ENCODE measurements around the gene KDM4B.
"Not testable (repeated sequence)": the region's sequence is repeated elsewhere in the genome, so short reads cannot be mapped to it uniquely, and the experiment has no call there.

KDM4B gene

GRCh38 chr19:4969292-4969771 lies 419 bp downstream of the KDM4B start:
- no peak for DNase-seq

DNA sequence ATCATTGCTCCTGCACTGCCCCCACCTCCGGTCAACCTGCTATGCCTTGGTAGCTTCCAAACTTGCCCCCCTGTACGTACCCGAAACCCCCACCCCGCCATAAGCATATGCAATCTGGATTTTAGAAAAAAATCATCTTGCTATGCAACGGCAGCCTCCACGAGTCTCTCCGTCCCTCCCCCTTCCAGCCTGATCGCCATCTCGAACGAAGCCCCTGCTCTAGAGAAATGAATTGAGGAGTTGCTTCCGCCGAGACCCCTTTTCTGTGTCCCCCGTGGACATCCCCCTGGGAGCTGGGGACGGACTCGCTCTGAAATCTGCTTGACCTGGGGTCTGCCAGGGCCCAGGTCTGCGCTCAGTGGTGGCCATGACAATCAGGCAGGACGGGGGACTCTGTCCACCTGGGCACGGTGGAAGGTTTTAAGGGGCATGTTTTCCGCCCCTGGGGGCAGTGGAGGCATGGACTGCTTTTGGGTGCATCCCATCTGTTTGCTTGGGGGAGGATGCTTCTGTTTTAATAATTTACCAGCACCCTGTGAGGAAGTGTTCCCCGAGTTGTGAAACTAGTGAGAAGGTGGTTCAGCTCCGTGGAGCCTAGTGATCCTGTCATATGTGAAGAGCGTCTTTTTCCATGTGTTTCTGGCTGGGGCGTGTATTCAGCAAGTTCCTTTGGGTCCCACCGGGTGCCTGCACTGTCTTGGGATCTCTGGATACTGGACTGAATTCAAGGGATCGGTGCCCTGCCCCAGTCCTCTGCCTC lies 1.0 kb downstream of the KDM4B start:
- peak in 1 of 2 experiments; percentile 48 for DNase-seq

DNA sequence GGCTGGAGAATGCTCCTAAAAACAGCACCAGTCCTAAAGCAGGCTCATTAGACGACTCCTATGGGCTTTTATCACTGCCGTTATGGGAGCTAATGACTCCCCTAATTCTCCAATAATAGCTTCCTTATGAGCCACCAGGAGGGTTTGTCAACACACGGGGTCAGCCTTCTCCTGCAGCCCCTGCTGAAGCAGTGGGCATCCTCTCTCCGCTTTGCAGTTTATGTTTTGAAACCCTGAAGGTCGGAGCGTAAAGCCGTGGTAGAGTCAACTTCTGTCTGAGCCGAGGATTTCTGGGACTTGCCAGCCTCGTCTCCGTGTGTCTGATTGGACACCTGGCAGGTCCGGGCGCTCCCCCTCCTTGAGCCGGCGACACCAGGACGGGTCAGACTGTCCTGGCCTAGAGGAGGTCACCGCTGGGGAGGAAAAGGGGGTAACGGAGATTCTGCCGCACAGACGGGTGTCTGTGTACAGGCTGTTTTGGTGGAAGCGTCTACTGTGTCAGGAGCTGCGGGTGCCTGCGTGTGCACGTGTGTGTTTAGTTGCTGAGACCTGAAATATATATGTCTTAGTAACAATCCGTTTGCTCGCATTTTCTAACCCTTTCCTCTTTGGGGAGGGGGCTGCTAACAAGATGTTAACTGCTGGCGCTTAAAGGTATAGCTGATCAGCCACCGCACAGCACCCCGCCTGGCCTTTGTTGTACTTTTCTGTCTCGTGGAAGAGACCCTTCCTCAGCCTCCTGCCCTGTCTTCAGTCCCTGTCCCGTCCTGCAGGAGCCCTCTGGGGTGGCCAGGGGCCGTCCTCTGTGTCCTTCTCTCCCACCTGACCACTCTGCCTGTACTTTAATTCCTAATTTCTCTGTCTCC lies 1.9 kb downstream of the KDM4B start:
- no peak for DNase-seq

GRCh38 chr19:4971424-4971793 lies 2.5 kb downstream of the KDM4B start:
- DNase-seq, result peak; percentile 53 to 54

- DNase-seq, result no peak
These were observed 3.0 kb downstream of the KDM4B start for GRCh38 chr19:4971816-4972495.

DNA sequence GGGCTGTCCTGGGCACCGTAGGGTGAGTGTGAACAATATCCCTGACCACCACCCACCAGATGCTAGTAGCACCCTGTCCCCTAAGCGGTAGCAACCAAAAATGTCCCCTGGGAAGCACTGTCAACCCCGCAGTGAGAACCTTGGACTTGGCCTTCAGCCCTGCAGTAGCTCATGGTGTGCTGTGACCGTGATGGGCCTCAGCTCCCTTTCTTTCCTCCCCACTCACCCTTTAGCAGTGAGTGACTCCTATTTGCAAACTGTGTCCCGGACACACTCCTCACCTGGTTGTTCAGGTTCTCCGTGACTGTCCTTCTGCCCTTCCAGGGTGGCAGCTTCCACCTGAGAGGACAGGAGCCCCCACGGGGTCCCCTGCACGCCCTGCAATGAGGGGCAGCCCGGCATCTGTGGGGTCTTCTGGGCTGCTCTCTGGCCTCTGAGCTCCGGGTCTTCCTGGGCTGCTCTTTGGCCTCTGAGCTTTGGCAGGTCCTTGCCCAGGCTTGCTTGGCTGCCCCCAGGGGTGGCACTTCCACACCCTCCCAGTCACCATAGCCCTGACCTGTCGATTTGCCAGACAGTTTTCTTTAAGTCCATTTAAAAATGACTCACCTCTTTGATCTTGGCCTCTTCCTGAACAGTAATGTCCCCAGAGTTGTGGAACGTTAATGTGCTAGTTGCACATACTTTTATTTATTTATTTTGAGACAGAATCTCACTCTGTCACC lies 3.8 kb downstream of the KDM4B start:
- no peak for DNase-seq

DNA sequence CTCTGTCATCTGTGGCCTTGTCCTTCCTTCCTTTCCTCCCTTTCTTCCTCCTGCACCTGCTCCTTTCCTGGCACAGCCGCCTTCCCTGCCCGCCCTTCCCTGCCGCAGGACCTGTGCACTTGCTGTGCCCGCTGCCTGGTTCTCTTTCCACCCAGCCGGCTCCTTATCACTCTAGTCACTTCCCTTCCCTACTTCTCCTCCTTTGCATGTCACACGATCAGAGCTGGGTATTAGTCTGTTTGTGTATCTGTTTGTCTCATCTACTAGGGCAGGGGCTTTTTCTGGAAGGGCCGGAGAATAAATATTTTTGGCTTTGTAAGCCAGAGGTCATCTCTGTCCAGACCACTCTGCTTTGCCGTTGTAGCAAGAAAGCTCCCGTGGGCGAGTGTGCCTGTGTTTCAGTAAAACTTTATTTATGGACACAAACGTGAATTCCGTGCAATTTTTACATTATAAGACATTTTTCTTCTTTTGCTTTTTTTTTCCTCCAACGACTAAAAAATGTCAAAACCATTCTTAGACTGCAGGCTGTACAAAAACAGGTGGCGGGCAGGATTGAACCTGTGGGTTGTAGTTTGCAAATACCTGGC lies 6.1 kb downstream of the KDM4B start:
- no peak for DNase-seq

GRCh38 chr19:4975601-4976000 lies 6.7 kb downstream of the KDM4B start:
- DNase-seq, result not testable (repeated sequence)

GRCh38 chr19:4976401-4977298 lies 7.7 kb downstream of the KDM4B start:
- DNase-seq, result no peak

- no peak for DNase-seq
These were observed 8.6 kb downstream of the KDM4B start for GRCh38 chr19:4977299-4978174.

DNA sequence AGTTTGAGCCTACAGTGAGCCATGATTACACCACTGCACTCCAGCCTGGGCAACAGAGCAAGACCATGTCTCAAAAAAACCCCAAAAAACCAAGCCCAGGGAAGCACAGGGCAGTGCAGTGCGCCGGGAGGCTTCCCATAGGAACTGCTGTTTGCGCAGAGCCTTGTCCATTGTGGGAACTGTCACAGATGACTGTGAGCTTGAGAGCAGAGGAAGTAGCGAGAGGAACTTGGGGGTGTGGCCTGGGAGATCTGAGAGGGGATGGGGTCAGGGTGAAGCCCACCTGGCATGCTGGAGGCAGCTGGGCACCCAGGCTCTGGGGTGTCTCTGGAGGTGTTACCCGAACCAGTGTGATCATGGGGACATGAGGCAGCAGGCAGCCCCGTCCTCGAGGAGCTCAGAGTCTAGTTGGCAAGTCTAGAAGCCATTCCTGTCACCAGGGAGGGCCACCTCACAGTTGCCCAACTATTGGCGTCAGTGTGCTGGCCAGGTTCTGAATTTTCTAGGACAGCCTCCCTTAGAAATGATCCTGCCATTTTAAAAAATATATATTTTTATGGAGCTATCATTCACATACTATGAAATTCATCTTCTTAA lies 10.4 kb downstream of the KDM4B start:
- DNase-seq, result no peak

GRCh38 chr19:4980067-4980466 lies 11.2 kb downstream of the KDM4B start:
- no peak for DNase-seq

DNA sequence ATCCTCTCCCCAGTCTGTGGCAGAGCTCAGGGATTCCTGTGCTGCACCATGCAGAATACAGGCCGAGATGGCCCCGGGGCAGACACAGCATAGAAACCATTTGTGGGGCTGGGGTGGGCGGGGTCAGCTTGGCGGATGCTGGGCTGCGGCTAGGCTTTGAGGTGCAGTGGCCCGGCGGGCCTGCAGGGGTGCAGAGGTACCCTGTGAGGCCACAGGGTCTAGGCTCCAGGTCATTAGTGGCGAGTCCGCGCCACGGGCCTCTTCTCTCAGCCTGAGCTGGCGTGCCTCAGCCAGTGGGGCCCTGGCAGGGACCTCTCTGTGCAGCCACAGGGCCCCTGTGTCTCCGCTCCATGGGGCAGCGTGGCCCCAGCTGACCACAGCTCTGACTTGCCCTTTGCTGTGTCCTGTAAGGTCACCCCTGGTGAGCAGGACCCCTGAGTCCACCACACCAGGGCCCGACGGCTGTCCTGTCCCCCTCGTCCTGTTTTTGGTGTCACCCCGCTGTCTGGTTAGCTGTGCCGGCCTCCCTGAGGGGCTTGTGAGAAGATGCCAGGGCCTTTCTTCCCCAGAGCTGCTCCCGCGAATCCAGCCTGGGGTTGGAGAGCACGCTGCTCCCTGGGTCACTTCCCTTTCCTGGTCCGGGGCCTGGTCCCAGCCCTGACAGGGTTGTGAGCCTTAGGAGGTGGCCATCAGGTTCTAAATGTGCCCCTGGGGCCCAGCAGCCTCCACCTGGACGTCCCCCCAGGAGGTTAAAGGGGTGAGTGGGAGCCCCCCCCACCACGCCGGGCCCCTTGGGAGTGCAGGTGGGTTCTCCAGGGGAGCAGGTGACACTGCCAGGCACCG lies 12.1 kb downstream of the KDM4B start:
- DNase-seq, result no peak

DNA sequence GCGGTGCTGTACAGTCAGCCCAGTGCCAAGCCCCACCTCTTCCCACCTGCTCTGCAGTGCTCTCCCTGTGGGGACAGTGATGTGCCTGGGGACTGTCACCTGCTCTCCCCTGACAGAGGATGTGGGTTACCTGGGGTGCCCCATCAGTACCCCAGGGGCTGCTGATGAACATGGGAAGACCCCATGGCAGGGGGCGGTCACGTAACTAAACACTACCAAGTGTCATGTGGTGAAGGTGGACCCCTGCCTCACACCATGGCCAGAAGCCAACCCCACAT lies 12.7 kb downstream of the KDM4B start:
- no peak for DNase-seq

DNA sequence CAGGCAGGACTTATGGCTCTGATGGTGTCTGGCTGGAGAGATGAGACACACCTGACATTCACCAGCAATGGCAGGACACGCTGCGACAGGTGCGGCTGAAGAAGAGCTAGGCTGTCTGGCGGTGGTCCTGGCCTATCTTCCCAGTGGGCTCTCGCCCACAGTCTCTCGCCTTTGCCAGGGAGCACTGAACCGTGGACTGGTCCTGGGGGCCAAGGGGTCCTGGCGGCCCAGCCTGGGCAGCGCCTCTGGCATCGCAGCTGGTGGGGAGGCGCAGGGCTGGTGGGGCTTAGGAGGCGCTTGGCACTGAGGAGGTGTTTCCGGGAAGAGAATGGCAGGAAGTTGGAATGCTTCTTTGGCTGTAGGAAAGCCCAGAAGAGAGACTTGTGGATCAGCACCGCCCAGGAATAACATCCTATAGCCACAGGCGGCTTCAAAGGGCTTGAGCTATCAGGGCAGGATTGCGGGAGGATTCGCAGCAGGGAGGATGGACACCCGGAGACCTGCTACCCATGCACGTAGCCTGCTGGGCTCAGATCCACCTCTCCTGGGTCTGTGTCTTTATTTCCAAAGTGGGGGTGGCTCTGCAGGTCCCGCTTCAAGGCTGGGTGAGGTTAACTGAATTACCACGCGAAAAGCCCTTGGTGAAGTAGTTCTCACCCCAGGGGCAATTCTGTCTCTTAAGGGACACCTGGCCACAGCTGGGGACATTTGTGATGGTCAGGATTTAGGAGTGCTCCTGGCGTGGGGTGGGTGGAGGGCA lies 14.6 kb downstream of the KDM4B start:
- DNase-seq, result no peak

GRCh38 chr19:4984106-4984380 lies 15.1 kb downstream of the KDM4B start:
- DNase-seq, result no peak

DNA sequence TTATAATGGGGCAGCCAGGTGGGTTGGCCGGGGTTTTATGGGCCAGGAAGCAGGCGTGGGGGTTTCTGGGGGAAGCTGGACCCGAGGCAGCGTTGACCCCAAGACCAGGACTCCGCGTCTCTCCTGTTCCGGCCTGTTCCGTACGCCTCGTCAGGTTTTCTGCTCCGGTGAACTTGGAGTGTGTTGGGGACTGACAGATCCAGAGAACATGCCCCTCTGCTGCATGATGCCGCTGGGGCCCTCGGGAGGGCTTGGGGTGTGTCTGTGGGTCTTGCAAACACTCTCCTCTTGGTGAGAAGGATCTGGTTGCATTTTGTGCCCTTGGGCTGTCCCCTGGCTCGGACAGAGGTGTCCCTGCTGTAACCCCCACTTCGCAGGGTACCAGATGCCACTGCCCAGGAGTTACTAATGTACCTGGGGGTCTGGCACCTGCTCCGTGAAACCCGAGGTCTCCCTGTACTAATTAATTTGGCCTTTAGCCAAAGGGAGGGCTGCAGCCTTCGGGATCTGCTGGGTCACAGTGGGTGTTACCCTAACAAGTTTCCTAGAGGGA lies 15.6 kb downstream of the KDM4B start:
- DNase-seq, result no peak

GRCh38 chr19:4985551-4985991 lies 16.7 kb downstream of the KDM4B start:
- DNase-seq, result no peak
